ENCODE results near the gene ALOX12B.

GRCh38 chr17:8121681-8122421 is 34.3 kb upstream of the ALOX12B start:
- TF ChIP-seq CTCF (IDR thresholded peaks at IDR 0.05), result peak; percentile 25 to 75 (median 51)
- TF ChIP-seq POLR2A (IDR thresholded peaks at IDR 0.05), result no peak

All from heart left ventricle (tissue), 13 donors.